ENCODE results near the gene VPS16. TPM values are rescaled to one million over a fixed set of nuclear protein-coding genes. Genes with fewer than 3 reads are reported as not detected.
"Not testable (repeated sequence)": the region's sequence is repeated elsewhere in the genome, so short reads cannot be mapped to it uniquely, and the experiment has no call there.

Gene VPS16
- total RNA-seq, 1 donor from 2014 or later: 19.7 TPM

GRCh38 chr20:2807019-2807418 is 33.5 kb upstream of the VPS16 start:
- DNase-seq (ENCODE audit: low spot score): no peak

- DNase-seq (ENCODE audit: low spot score): not testable (repeated sequence)
Observed at GRCh38 chr20:2807929-2808328, 32.6 kb upstream of the VPS16 start.

- no peak for DNase-seq (ENCODE audit: low spot score)
Observed at GRCh38 chr20:2809690-2810089, 30.9 kb upstream of the VPS16 start.

- no peak for DNase-seq (ENCODE audit: low spot score)
Observed at GRCh38 chr20:2812189-2812588, 28.4 kb upstream of the VPS16 start.

- DNase-seq (ENCODE audit: low spot score): no peak
Observed at GRCh38 chr20:2814076-2814475, 26.5 kb upstream of the VPS16 start.

GRCh38 chr20:2814587-2815051 is 25.9 kb upstream of the VPS16 start, which contains the start of gene C20orf141:
Gene C20orf141 (plus strand): TSS chr20:2814987. CDS start chr20:2815185, 198 bp downstream.
- DNase-seq (ENCODE audit: low spot score): peak; percentile 97

GRCh38 chr20:2815242-2815900 is 25.2 kb upstream of the VPS16 start:
- no peak for DNase-seq (ENCODE audit: low spot score)

GRCh38 chr20:2816030-2816582 is 24.4 kb upstream of the VPS16 start, which contains the start of gene TMEM239:
Gene TMEM239 (plus strand): TSS chr20:2816364. CDS start chr20:2816555, 191 bp downstream.
- DNase-seq (ENCODE audit: low spot score): no peak

- no peak for DNase-seq (ENCODE audit: low spot score)
Observed at GRCh38 chr20:2816583-2817340, 23.8 kb upstream of the VPS16 start.

GRCh38 chr20:2817341-2817726 is 23.2 kb upstream of the VPS16 start:
- DNase-seq (ENCODE audit: low spot score): no peak

GRCh38 chr20:2817891-2818595 is 22.5 kb upstream of the VPS16 start:
- no peak for DNase-seq (ENCODE audit: low spot score)

- peak; percentile 80 for DNase-seq (ENCODE audit: low spot score)
Observed at GRCh38 chr20:2820084-2820895, 20.3 kb upstream of the VPS16 start.

GRCh38 chr20:2820896-2821869 is 19.4 kb upstream of the VPS16 start:
- DNase-seq (ENCODE audit: low spot score): no peak

- no peak for DNase-seq (ENCODE audit: low spot score)
Observed at GRCh38 chr20:2822073-2822472, 18.5 kb upstream of the VPS16 start.

GRCh38 chr20:2825761-2826160 is 14.8 kb upstream of the VPS16 start:
- no peak for DNase-seq (ENCODE audit: low spot score)

- no peak for DNase-seq (ENCODE audit: low spot score)
Observed at GRCh38 chr20:2826655-2827054, 13.9 kb upstream of the VPS16 start.

- no peak for DNase-seq (ENCODE audit: low spot score)
Observed at GRCh38 chr20:2829376-2829775, 11.2 kb upstream of the VPS16 start.

- not testable (repeated sequence) for DNase-seq (ENCODE audit: low spot score)
Observed at GRCh38 chr20:2831206-2831605, 9.3 kb upstream of the VPS16 start.

GRCh38 chr20:2833761-2834160 is 6.8 kb upstream of the VPS16 start:
- DNase-seq (ENCODE audit: low spot score): no peak
